ENCODE results near the gene NBEAL2.
"Not testable (repeated sequence)": the region's sequence is repeated elsewhere in the genome, so short reads cannot be mapped to it uniquely, and the experiment has no call there.

NBEAL2 gene

GRCh38 chr3:47012342-47013230, 33.1 kb downstream of the NBEAL2 start:
- no peak for DNase-seq

- no peak for DNase-seq
Observed at GRCh38 chr3:47013231-47013630, 33.8 kb downstream of the NBEAL2 start.

- DNase-seq = no peak
Observed at GRCh38 chr3:47014036-47014435, 34.6 kb downstream of the NBEAL2 start.

- no peak for DNase-seq
Observed at GRCh38 chr3:47015151-47015550, 35.7 kb downstream of the NBEAL2 start.

GRCh38 chr3:47016086-47016933, 36.8 kb downstream of the NBEAL2 start:
- DNase-seq = no peak

GRCh38 chr3:47016934-47017435, 37.5 kb downstream of the NBEAL2 start:
- DNase-seq = no peak

- DNase-seq = no peak
Observed at GRCh38 chr3:47017504-47018268, 38.2 kb downstream of the NBEAL2 start.

- no peak for DNase-seq
Observed at GRCh38 chr3:47018269-47018611, 38.8 kb downstream of the NBEAL2 start.

- no peak for DNase-seq
Observed at GRCh38 chr3:47019201-47019600, 39.7 kb downstream of the NBEAL2 start.

GRCh38 chr3:47020311-47020710, 40.8 kb downstream of the NBEAL2 start:
- no peak for DNase-seq

- no peak for DNase-seq
Observed at GRCh38 chr3:47022641-47023071, 43.2 kb downstream of the NBEAL2 start.

- no peak for DNase-seq
Observed at GRCh38 chr3:47024932-47025331, 45.5 kb downstream of the NBEAL2 start.

GRCh38 chr3:47026432-47026831, 47.0 kb downstream of the NBEAL2 start:
- not testable (repeated sequence) for DNase-seq

- DNase-seq = no peak
Observed at GRCh38 chr3:47028146-47028545, 48.7 kb downstream of the NBEAL2 start.

GRCh38 chr3:47028667-47029066, 49.2 kb downstream of the NBEAL2 start:
- DNase-seq = no peak

- not testable (repeated sequence) for DNase-seq
Observed at GRCh38 chr3:47031041-47031440, 51.6 kb downstream of the NBEAL2 start.

- DNase-seq = no peak
Observed at GRCh38 chr3:47034868-47035489, 55.5 kb downstream of the NBEAL2 start.

- no peak for DNase-seq
Observed at GRCh38 chr3:47035645-47036044, 56.2 kb downstream of the NBEAL2 start.

GRCh38 chr3:47036145-47036544, 56.7 kb downstream of the NBEAL2 start:
- no peak for DNase-seq

- DNase-seq = not testable (repeated sequence)
Observed at GRCh38 chr3:47037302-47037701, 57.8 kb downstream of the NBEAL2 start.

- no peak for DNase-seq
Observed at GRCh38 chr3:47041114-47041513, 61.6 kb downstream of the NBEAL2 start.

- DNase-seq = no peak
Observed at GRCh38 chr3:47042231-47042791, 62.8 kb downstream of the NBEAL2 start.

Data from stimulated activated CD4-positive, alpha-beta T cell treated with anti-CD3 and anti-CD28 coated beads, Interleukin-2, amount 100 ng/mL, for 48 hours (primary cell).